ENCODE measurements around the gene PAN3.

PAN3 gene

DNA sequence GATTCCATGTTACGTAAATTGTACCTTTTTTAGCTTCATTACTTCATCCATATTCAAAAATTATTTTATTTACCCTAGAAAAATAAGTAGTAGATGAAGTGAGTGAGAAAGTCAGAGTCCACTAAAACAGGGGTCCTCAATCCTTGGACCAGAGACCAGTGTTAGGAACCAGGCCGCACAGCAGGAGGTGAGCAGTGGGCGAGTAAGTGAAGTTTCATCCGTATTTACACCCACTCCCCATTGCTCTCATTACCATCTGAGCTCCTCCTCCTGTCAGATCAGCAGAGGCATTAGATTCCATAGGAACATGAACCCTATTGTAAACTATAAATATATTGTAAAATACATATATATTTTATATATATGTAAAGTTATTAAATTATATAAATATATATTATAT, 119.0 kb downstream of the PAN3 start:
- peaks cover 3 to 18% of the 10 kb centered on the region in 2 donors for H3K36me3 ChIP-seq (ENCODE audit: control insufficient read depth in 2 of 2, insufficient read depth in 2 of 2, low read length in 2 of 2)
- no peak overlapping the region for H3K27ac ChIP-seq (ENCODE audit: low read length)
- H3K4me1 ChIP-seq (ENCODE audit: control insufficient read depth, insufficient read depth, low read length): no peaks in the 10 kb centered on the region
- no peaks in the 10 kb centered on the region for H3K9me3 ChIP-seq (ENCODE audit: control insufficient read depth in 2 of 2, low read length in 2 of 2)
- H3K4me3 ChIP-seq (ENCODE audit: low read length in 2 of 2): no peak overlapping the region
- H3K9ac ChIP-seq (ENCODE audit: low read length in 2 of 2): no peak overlapping the region
- H3K27me3 ChIP-seq (ENCODE audit: control insufficient read depth in 1 of 2, insufficient read depth in 2 of 2, low read length in 2 of 2): no peaks in the 10 kb centered on the region

- no peak overlapping the region for H3K4me3 ChIP-seq (ENCODE audit: low read length in 2 of 2)
- H3K27me3 ChIP-seq (ENCODE audit: control insufficient read depth in 1 of 2, insufficient read depth in 2 of 2, low read length in 2 of 2): no peaks in the 10 kb centered on the region
- no peaks in the 10 kb centered on the region for H3K9me3 ChIP-seq (ENCODE audit: control insufficient read depth in 2 of 2, low read length in 2 of 2)
- H3K4me1 ChIP-seq (ENCODE audit: control insufficient read depth, insufficient read depth, low read length): no peaks in the 10 kb centered on the region
- H3K27ac ChIP-seq (ENCODE audit: low read length): no peak overlapping the region
- no peak overlapping the region for H3K9ac ChIP-seq (ENCODE audit: low read length in 2 of 2)
- H3K36me3 ChIP-seq (ENCODE audit: control insufficient read depth in 2 of 2, insufficient read depth in 2 of 2, low read length in 2 of 2): peaks cover 3 to 18% of the 10 kb centered on the region in 2 donors
Measured at GRCh38 chr13:28258417-28258816, 120.1 kb downstream of the PAN3 start.

DNA sequence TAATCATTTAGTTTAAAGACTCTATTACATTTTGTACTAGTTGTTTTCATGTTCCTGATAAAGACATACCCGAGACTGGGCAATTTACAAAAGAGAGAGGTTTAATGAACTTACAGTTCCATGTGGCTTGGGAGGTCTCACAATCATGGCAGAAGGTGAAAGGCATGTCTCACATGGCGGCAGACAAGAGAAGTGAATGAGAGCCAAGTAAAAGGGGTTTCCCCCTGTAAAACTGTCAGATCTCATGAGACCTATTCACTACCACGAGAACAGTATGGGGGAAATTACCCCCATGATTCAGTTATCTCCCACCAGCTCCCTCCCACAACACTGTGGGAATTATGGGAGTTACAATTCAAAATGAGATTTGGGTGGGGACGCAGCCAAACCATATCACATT, 129.2 kb downstream of the PAN3 start:
- H3K4me3 ChIP-seq (ENCODE audit: low read length in 2 of 2): no peak overlapping the region
- H3K27me3 ChIP-seq (ENCODE audit: control insufficient read depth in 1 of 2, insufficient read depth in 2 of 2, low read length in 2 of 2): no peaks in the 10 kb centered on the region
- no peak overlapping the region for H3K9ac ChIP-seq (ENCODE audit: low read length in 2 of 2)
- H3K4me1 ChIP-seq (ENCODE audit: control insufficient read depth, insufficient read depth, low read length): no peaks in the 10 kb centered on the region
- H3K27ac ChIP-seq (ENCODE audit: low read length): no peak overlapping the region
- no peaks in the 10 kb centered on the region for H3K9me3 ChIP-seq (ENCODE audit: control insufficient read depth in 2 of 2, low read length in 2 of 2)
- peaks cover 6 to 16% of the 10 kb centered on the region in 2 donors for H3K36me3 ChIP-seq (ENCODE audit: control insufficient read depth in 2 of 2, insufficient read depth in 2 of 2, low read length in 2 of 2)

DNA sequence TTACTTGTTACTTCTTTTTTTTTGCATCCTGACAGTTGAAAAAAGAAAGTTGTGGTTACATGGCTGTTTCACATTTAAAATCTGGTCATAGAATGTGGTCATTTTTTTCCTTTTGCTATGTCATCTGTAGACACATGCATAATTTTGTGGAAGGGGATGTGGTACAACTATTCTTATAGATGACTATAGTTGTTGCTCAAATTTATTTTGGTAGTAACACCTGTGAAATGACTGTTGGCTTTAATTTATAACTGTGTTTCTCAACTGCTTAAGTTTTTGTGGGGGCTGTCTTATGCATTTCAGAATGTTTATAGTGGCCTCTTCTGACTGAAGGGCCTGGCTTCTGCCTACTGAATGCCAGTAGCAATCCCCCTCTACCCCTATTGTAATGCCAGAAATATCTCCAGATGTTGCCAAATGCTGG, 130.5 kb downstream of the PAN3 start:
- H3K9me3 ChIP-seq (ENCODE audit: control insufficient read depth in 2 of 2, low read length in 2 of 2): no peaks in the 10 kb centered on the region

GRCh38 chr13:28271056-28271840, 132.9 kb downstream of the PAN3 start:
- H3K4me1 ChIP-seq (ENCODE audit: control insufficient read depth, insufficient read depth, low read length): no peaks in the 10 kb centered on the region
- no peak overlapping the region for H3K27ac ChIP-seq (ENCODE audit: low read length)
- H3K27me3 ChIP-seq (ENCODE audit: control insufficient read depth in 1 of 2, insufficient read depth in 2 of 2, low read length in 2 of 2): no peaks in the 10 kb centered on the region
- no peak overlapping the region for H3K9ac ChIP-seq (ENCODE audit: low read length in 2 of 2)
- no peaks in the 10 kb centered on the region for H3K9me3 ChIP-seq (ENCODE audit: control insufficient read depth in 2 of 2, low read length in 2 of 2)
- peaks cover 8 to 15% of the 10 kb centered on the region in 2 donors for H3K36me3 ChIP-seq (ENCODE audit: control insufficient read depth in 2 of 2, insufficient read depth in 2 of 2, low read length in 2 of 2)
- no peak overlapping the region for H3K4me3 ChIP-seq (ENCODE audit: low read length in 2 of 2)

More for the DNA sequence above, 130.5 kb downstream of the PAN3 start:
- Histone ChIP-seq H3K27me3 (ENCODE audit: control insufficient read depth in 1 of 2, insufficient read depth in 2 of 2, low read length in 2 of 2) (no peaks in the 10 kb centered on the region), H3K4me1 (ENCODE audit: control insufficient read depth, insufficient read depth, low read length) (no peaks in the 10 kb centered on the region), H3K27ac (ENCODE audit: low read length) (no peak overlapping the region), H3K36me3 (ENCODE audit: control insufficient read depth in 2 of 2, insufficient read depth in 2 of 2, low read length in 2 of 2) (peaks cover 6 to 18% of the 10 kb centered on the region in 2 donors), H3K4me3 (ENCODE audit: low read length in 2 of 2) (no peak overlapping the region), H3K9ac (ENCODE audit: low read length in 2 of 2) (no peak overlapping the region)

- Histone ChIP-seq H3K27ac (ENCODE audit: low read length) (no peak overlapping the region), H3K4me3 (ENCODE audit: low read length in 2 of 2) (no peak overlapping the region), H3K27me3 (ENCODE audit: control insufficient read depth in 1 of 2, insufficient read depth in 2 of 2, low read length in 2 of 2) (no peaks in the 10 kb centered on the region), H3K4me1 (ENCODE audit: control insufficient read depth, insufficient read depth, low read length) (no peaks in the 10 kb centered on the region), H3K9me3 (ENCODE audit: control insufficient read depth in 2 of 2, low read length in 2 of 2) (no peaks in the 10 kb centered on the region), H3K36me3 (ENCODE audit: control insufficient read depth in 2 of 2, insufficient read depth in 2 of 2, low read length in 2 of 2) (peaks cover 8 to 12% of the 10 kb centered on the region in 2 donors), H3K9ac (ENCODE audit: low read length in 2 of 2) (no peak overlapping the region)
Measured at GRCh38 chr13:28273919-28274318, 135.6 kb downstream of the PAN3 start.

DNA sequence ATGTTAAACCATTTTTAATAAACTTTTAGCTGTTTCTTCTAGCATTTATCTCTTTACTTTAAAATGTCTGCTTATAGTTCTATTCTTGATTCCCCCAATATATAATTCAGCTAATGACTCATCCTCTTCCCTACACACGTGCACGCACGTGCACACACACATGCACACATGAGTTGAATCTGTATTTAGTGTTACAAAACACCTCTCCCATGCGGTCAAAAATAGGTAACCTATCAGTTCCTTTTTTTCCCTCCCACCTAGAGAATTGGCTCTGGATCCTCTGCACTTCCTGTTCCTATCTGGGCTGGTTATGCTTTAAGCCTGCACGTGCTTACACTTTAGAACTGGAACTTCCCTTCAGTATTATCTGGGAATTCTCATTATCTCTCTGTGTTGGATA, 144.1 kb downstream of the PAN3 start:
- Histone ChIP-seq H3K9me3 (ENCODE audit: control insufficient read depth in 2 of 2, low read length in 2 of 2) (no peaks in the 10 kb centered on the region), H3K4me3 (ENCODE audit: low read length in 2 of 2) (no peak overlapping the region), H3K4me1 (ENCODE audit: control insufficient read depth, insufficient read depth, low read length) (no peaks in the 10 kb centered on the region), H3K27ac (ENCODE audit: low read length) (no peak overlapping the region), H3K9ac (ENCODE audit: low read length in 2 of 2) (no peak overlapping the region), H3K36me3 (ENCODE audit: control insufficient read depth in 2 of 2, insufficient read depth in 2 of 2, low read length in 2 of 2) (peaks cover 6 to 27% of the 10 kb centered on the region in 2 donors), H3K27me3 (ENCODE audit: control insufficient read depth in 1 of 2, insufficient read depth in 2 of 2, low read length in 2 of 2) (no peaks in the 10 kb centered on the region)

DNA sequence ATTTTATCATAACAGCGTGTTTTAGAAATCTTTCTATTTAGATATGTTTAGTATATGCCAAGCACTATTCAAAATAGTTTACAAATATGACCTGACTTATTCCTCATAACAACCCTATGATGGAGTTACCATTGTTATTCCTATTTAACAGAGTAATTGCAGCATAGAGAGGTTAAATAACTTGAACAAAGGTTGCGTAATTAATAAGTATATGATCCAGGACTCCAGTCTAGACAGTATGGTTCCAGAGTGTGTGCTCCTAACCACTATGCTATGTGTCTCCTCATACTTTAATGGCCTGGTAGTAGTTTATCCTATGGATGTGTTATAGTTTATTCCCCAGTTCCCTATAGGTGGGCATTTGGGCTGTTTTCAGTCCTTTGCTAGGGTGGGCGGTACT, 145.3 kb downstream of the PAN3 start:
- Histone ChIP-seq H3K9ac (ENCODE audit: low read length in 2 of 2) (no peak overlapping the region), H3K4me1 (ENCODE audit: control insufficient read depth, insufficient read depth, low read length) (no peaks in the 10 kb centered on the region), H3K4me3 (ENCODE audit: low read length in 2 of 2) (no peak overlapping the region), H3K36me3 (ENCODE audit: control insufficient read depth in 2 of 2, insufficient read depth in 2 of 2, low read length in 2 of 2) (peaks cover 6 to 21% of the 10 kb centered on the region in 2 donors), H3K27ac (ENCODE audit: low read length) (no peak overlapping the region), H3K9me3 (ENCODE audit: control insufficient read depth in 2 of 2, low read length in 2 of 2) (no peaks in the 10 kb centered on the region), H3K27me3 (ENCODE audit: control insufficient read depth in 1 of 2, insufficient read depth in 2 of 2, low read length in 2 of 2) (no peaks in the 10 kb centered on the region)

- Histone ChIP-seq H3K27me3 (ENCODE audit: control insufficient read depth in 1 of 2, insufficient read depth in 2 of 2, low read length in 2 of 2) (no peaks in the 10 kb centered on the region), H3K4me3 (ENCODE audit: low read length in 2 of 2) (no peak overlapping the region), H3K36me3 (ENCODE audit: control insufficient read depth in 2 of 2, insufficient read depth in 2 of 2, low read length in 2 of 2) (peaks cover 6 to 23% of the 10 kb centered on the region in 2 donors), H3K9ac (ENCODE audit: low read length in 2 of 2) (no peak overlapping the region), H3K4me1 (ENCODE audit: control insufficient read depth, insufficient read depth, low read length) (no peaks in the 10 kb centered on the region), H3K9me3 (ENCODE audit: control insufficient read depth in 2 of 2, low read length in 2 of 2) (no peaks in the 10 kb centered on the region), H3K27ac (ENCODE audit: low read length) (no peak overlapping the region)
Measured at GRCh38 chr13:28286263-28286662, 147.9 kb downstream of the PAN3 start.

DNA sequence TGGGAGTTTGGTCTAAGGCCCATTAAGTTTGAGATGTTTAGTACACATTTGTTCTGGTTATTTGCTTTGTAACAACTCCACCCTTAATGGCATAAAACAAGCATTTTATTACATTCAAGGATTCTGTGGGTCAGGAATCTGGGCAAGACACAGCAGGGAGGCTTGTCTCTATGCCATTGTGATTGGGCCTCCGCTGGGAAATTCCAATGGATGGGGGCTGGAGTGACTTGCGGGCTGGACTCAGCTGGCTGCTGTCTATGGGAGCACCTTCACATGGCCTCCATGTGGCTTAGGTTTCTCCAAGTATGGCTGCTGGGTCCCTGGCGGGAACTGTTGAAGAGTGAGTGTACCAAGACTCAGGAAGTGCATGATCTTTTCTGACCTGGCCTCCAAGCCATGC, 159.0 kb downstream of the PAN3 start:
- H3K27ac ChIP-seq (ENCODE audit: low read length): no peak overlapping the region
- no peak overlapping the region for H3K9ac ChIP-seq (ENCODE audit: low read length in 2 of 2)
- H3K36me3 ChIP-seq (ENCODE audit: control insufficient read depth in 2 of 2, insufficient read depth in 2 of 2, low read length in 2 of 2): peaks cover 15 to 16% of the 10 kb centered on the region in 2 donors
- no peak overlapping the region for H3K4me3 ChIP-seq (ENCODE audit: low read length in 2 of 2)
- no peaks in the 10 kb centered on the region for H3K4me1 ChIP-seq (ENCODE audit: control insufficient read depth, insufficient read depth, low read length)
- H3K9me3 ChIP-seq (ENCODE audit: control insufficient read depth in 2 of 2, low read length in 2 of 2): no peaks in the 10 kb centered on the region
- H3K27me3 ChIP-seq (ENCODE audit: control insufficient read depth in 1 of 2, insufficient read depth in 2 of 2, low read length in 2 of 2): no peaks in the 10 kb centered on the region

GRCh38 chr13:28299916-28300315, 161.6 kb downstream of the PAN3 start:
- Histone ChIP-seq H3K4me3 (ENCODE audit: low read length in 2 of 2) (no peak overlapping the region), H3K4me1 (ENCODE audit: control insufficient read depth, insufficient read depth, low read length) (no peaks in the 10 kb centered on the region), H3K36me3 (ENCODE audit: control insufficient read depth in 2 of 2, insufficient read depth in 2 of 2, low read length in 2 of 2) (no peaks in the 10 kb centered on the region), H3K9ac (ENCODE audit: low read length in 2 of 2) (no peak overlapping the region), H3K27ac (ENCODE audit: low read length) (no peak overlapping the region), H3K9me3 (ENCODE audit: control insufficient read depth in 2 of 2, low read length in 2 of 2) (no peaks in the 10 kb centered on the region), H3K27me3 (ENCODE audit: control insufficient read depth in 1 of 2, insufficient read depth in 2 of 2, low read length in 2 of 2) (no peaks in the 10 kb centered on the region)
